OCI-LY3 (cell line): Measurements from ENCODE around the gene CDC25B.

Experiments used
- CTCF ChIP-seq: fragments of 200-600, 300-600 bp; sonication (generic); IDR thresholded peaks from 2 replicates; pipeline ENCODE4 v1.5.1; 2014; ENCODE audit warnings: antibody characterized with exemption, low read length, low read depth
- EZH2phosphoT487 ChIP-seq: fragments of 200-600 bp; shearing (Covaris generic); IDR thresholded peaks from 2 replicates; pipeline ENCODE4 v1.6.1; 2018; ENCODE audit warnings: antibody characterized with exemption, mixed run types, low read depth

- no peak for TF ChIP-seq CTCF
- no peak for TF ChIP-seq EZH2phosphoT487
Observed at GRCh38 chr20:3752386-3752759, 43.7 kb upstream of the CDC25B start.
